AG04450 (cell line): ENCODE data around the gene KCNAB2. TPM values are rescaled to one million over a fixed set of nuclear protein-coding genes. Genes with fewer than 3 reads are reported as not detected.

ENCODE experiments used
- CTCF ChIA-PET: fragments of 300-600, 350-600 bp; formaldehyde crosslinking; extraction: SDS; loops from one replicate; lab custom pipeline; 2022; ENCODE audit warnings: antibody characterized with exemption, inconsistent platforms; lab: Charles Lee
- POLR2A ChIA-PET: fragments of 350-600 bp; formaldehyde crosslinking; extraction: SDS; loops from one replicate; lab custom pipeline; 2021; ENCODE audit warnings: antibody characterized with exemption, inconsistent platforms; lab: Yijun Ruan, JAX
- DNase-seq: peaks from one replicate; pipeline ENCODE4 v3.0.0-alpha.2; 2011; ENCODE audit warnings: low read depth, low spot score
- H3K27ac ChIP-seq: one replicate; pipeline ENCODE4 v1.5.1; 2012; ENCODE audit warnings: low read depth, low read length, control low read depth
- H3K27me3 ChIP-seq: one replicate; pipeline ENCODE4 v1.6.0; 2012; ENCODE audit warnings: low read length; ENCODE audit not compliant: control insufficient read depth, insufficient read depth
- H3K4me3 ChIP-seq: 2 replicates; pipeline ENCODE4 v1.5.1; 2011; ENCODE audit warnings: mild to moderate bottlenecking, low read depth, low read length, control low read depth
- H3K9me3 ChIP-seq: 2 replicates; pipeline ENCODE4 v1.5.1; 2012; ENCODE audit warnings: low read length; ENCODE audit not compliant: control insufficient read depth, insufficient read depth
- CTCF ChIP-seq: IDR thresholded peaks from 2 replicates; pipeline ENCODE4 v1.5.1; 2011; ENCODE audit warnings: low read depth, low read length, control low read depth, inconsistent platforms
- polyA plus RNA-seq: library from polyadenylated mRNA; depleted of rRNA; stranded (reverse); fragments of >200 nt; gene quantifications from 2 replicates; pipeline ENCODE4 v1.2.3, GENCODE V29; 2011

The KCNAB2 gene
- polyA plus RNA-seq, 1 experiment = 3.1 TPM

- Histone ChIP-seq H3K27me3 (peaks cover 3% of the 10 kb centered on the region), H3K4me3 (no peak overlapping the region), H3K9me3 (no peaks in the 10 kb centered on the region), H3K27ac (no peak overlapping the region)
- no peak for TF ChIP-seq CTCF
- CTCF ChIA-PET = no interaction called here
- POLR2A ChIA-PET = no interaction called here
- no peak for DNase-seq
Observed at GRCh38 chr1:6068932-6069331, 23.2 kb downstream of the KCNAB2 start.

- TF ChIP-seq CTCF = no peak
- H3K27me3 ChIP-seq = peaks cover 1% of the 10 kb centered on the region
- ChIA-PET CTCF (no interaction called here), POLR2A (no interaction called here)
- no peaks in the 10 kb centered on the region for H3K9me3 ChIP-seq
- DNase-seq = no peak
- H3K27ac ChIP-seq = no peak overlapping the region
- no peak overlapping the region for H3K4me3 ChIP-seq
Observed at GRCh38 chr1:6069573-6069972, 23.9 kb downstream of the KCNAB2 start.

- no peak for TF ChIP-seq CTCF
- ChIA-PET POLR2A (no interaction called here), CTCF (no interaction called here)
- Histone ChIP-seq H3K4me3 (no peak overlapping the region), H3K9me3 (no peaks in the 10 kb centered on the region), H3K27me3 (no peaks in the 10 kb centered on the region), H3K27ac (no peak overlapping the region)
- no peak for DNase-seq
Observed at GRCh38 chr1:6070450-6070974, 24.8 kb downstream of the KCNAB2 start.

GRCh38 chr1:6071219-6071618 is 25.5 kb downstream of the KCNAB2 start:
- no peak for DNase-seq
- H3K4me3 ChIP-seq = no peak overlapping the region
- H3K27me3 ChIP-seq = no peaks in the 10 kb centered on the region
- no peaks in the 10 kb centered on the region for H3K9me3 ChIP-seq
- ChIA-PET CTCF (no interaction called here), POLR2A (no interaction called here)
- no peak for TF ChIP-seq CTCF
- H3K27ac ChIP-seq = no peak overlapping the region

GRCh38 chr1:6072774-6073479 is 27.2 kb downstream of the KCNAB2 start:
- DNase-seq = no peak
- POLR2A ChIA-PET = no interaction called here
- Histone ChIP-seq H3K27me3 (peaks cover 4% of the 10 kb centered on the region), H3K9me3 (no peaks in the 10 kb centered on the region), H3K27ac (no peak overlapping the region), H3K4me3 (no peak overlapping the region)
- CTCF ChIA-PET = no interaction called here
- TF ChIP-seq CTCF = no peak
